K562 (cell line): Measurements from ENCODE around the gene TMEM252. TPM values are rescaled to one million over a fixed set of nuclear protein-coding genes. Genes with fewer than 3 reads are reported as not detected.

Experiments used
- ATAC-seq: fragments of 200-7000 bp; cut with Tn5 transposase; 3 replicates; pipeline ENCODE4 v1.9.1; 2020; ENCODE audit warnings: moderate library complexity
- BruUV-seq: library from RNA; stranded (reverse); fragments of 400-500 nt; replicated peaks from 2 replicates; lab custom pipeline; 2021; lab: Mats Ljungman, UMichigan
- CTCF ChIA-PET: fragments of 300-600 bp; formaldehyde crosslinking; extraction: SDS; loops from one replicate; lab custom pipeline; 2021; ENCODE audit warnings: low intra/inter-chr PET ratio; lab: Yijun Ruan, JAX
- POLR2A ChIA-PET: fragments of 300-600, 350-650 bp; sonication (Branson Sonifier 250); formaldehyde crosslinking; extraction: SDS; loops from one replicate; lab custom pipeline; 2021; ENCODE audit warnings: antibody characterized with exemption, inconsistent platforms; lab: Yijun Ruan, JAX
- DNase-seq, 4 experiments: peaks; one replicate each; pipeline versions ENCODE4 v3.0.0 to v3.0.0-alpha.2; 2011 to 2018; ENCODE audit warnings: low spot score in 3 of 4, mixed read lengths in 3 of 4; ENCODE audit errors: extremely low read depth in 1 of 4
- FAIRE-seq: peaks from 2 replicates; lab custom pipeline; 2011; peaks lifted over from hg19 to GRCh38; lab: Jason Lieb, UNC
- H2AFZ ChIP-seq: 2 replicates; pipeline ENCODE4 v1.6.0; 2011; ENCODE audit warnings: low read depth, low read length, control low read depth, inconsistent platforms
- H3K27ac ChIP-seq: fragments of 200-600 bp; 3 replicates; pipeline ENCODE4 v1.8.0; 2011; ENCODE audit warnings: low read depth, mild to moderate bottlenecking, control low read depth, inconsistent platforms, low read length, moderate library complexity, mixed read lengths; ENCODE audit errors: extremely low read depth
- H3K27me3 ChIP-seq, 2 experiments: fragments of 300-600 bp in 1 of 2; 2 replicates in 1 of 2; 3 replicates in 1 of 2; pipeline versions ENCODE4 v1.6.0 to v1.8.0; 2011; ENCODE audit warnings: inconsistent platforms in 2 of 2, low read length in 2 of 2, mild to moderate bottlenecking in 1 of 2, mixed read lengths in 1 of 2, moderate library complexity in 1 of 2; ENCODE audit not compliant: control insufficient read depth in 2 of 2, insufficient read depth in 2 of 2
- H3K36me3 ChIP-seq: fragments of 300-600 bp; 3 replicates; pipeline ENCODE4 v1.8.0; 2011; ENCODE audit warnings: mild to moderate bottlenecking, low read length, inconsistent platforms; ENCODE audit not compliant: control insufficient read depth, insufficient read depth
- H3K4me1 ChIP-seq, 2 experiments: fragments of 200-600 bp in 1 of 2; replicated peaks in 1 of 2; 2 replicates in 1 of 2; 3 replicates in 1 of 2; pipeline versions ENCODE4 v1.5.1 to v1.8.0; 2011; ENCODE audit warnings: inconsistent platforms in 2 of 2, low read length in 2 of 2, mild to moderate bottlenecking in 1 of 2, mixed read lengths in 1 of 2, moderate library complexity in 1 of 2; ENCODE audit not compliant: control insufficient read depth in 2 of 2, insufficient read depth in 2 of 2
- H3K4me2 ChIP-seq: 2 replicates; pipeline ENCODE4 v1.6.1; 2011; ENCODE audit warnings: low read length, control low read depth, inconsistent platforms, mixed read lengths; ENCODE audit not compliant: insufficient read depth
- H3K4me3 ChIP-seq: fragments of 200-600 bp; sonication (generic), shearing (Covaris generic); 2 replicates; pipeline ENCODE4 v1.5.1; 2016; ENCODE audit warnings: control low read depth, inconsistent platforms
- H3K79me2 ChIP-seq: fragments of 200-600 bp; 3 replicates; pipeline ENCODE4 v1.8.0; 2011; ENCODE audit warnings: low read length, inconsistent platforms; ENCODE audit not compliant: control insufficient read depth, insufficient read depth
- H3K9ac ChIP-seq, 2 experiments: 2 replicates each; pipeline versions ENCODE4 v1.6.0 to v1.6.1; 2011; ENCODE audit warnings: low read depth in 2 of 2, low read length in 2 of 2, control low read depth in 1 of 2, inconsistent platforms in 1 of 2, mild to moderate bottlenecking in 1 of 2, mixed read lengths in 1 of 2; ENCODE audit not compliant: insufficient read depth in 1 of 2
- H3K9me1 ChIP-seq: one replicate; pipeline ENCODE4 v1.6.0; 2011; ENCODE audit warnings: inconsistent platforms, mild to moderate bottlenecking, low read length, moderate library complexity; ENCODE audit not compliant: control insufficient read depth, insufficient read depth
- H3K9me3 ChIP-seq: replicated peaks from 2 replicates; pipeline ENCODE4 v1.5.1; 2011; ENCODE audit warnings: low read depth, low read length, inconsistent platforms; ENCODE audit not compliant: control insufficient read depth, insufficient read depth
- H4K20me1 ChIP-seq: replicated peaks from 2 replicates; pipeline ENCODE4 v1.6.1; 2011; ENCODE audit warnings: low read length, inconsistent platforms, mixed read lengths; ENCODE audit not compliant: control insufficient read depth, insufficient read depth
- CREM ChIP-seq: IDR thresholded peaks from 2 replicates; pipeline ENCODE4 v1.6.1; 2014; ENCODE audit warnings: antibody characterized with exemption, low read depth
- HDAC1 ChIP-seq, 2 experiments: fragments of 450-650 bp; IDR thresholded peaks; 2 replicates each; pipeline ENCODE4 v1.6.1; 2016 to 2017; ENCODE audit warnings: inconsistent platforms in 1 of 2, mild to moderate bottlenecking in 1 of 2, moderate library complexity in 1 of 2
- MAFF ChIP-seq: IDR thresholded peaks from 2 replicates; pipeline ENCODE4 v1.6.1; 2012; ENCODE audit warnings: low read length, improper control_type of control experiment
- RFX7 ChIP-seq: fragments of 250-450 bp; sonication (Bioruptor Pico); IDR thresholded peaks from 2 replicates; pipeline ENCODE4 v1.5.1; 2021; ENCODE audit warnings: mild to moderate bottlenecking
- SMAD3 ChIP-seq: fragments of 450-650 bp; formaldehyde crosslinking; conservative IDR thresholded peaks from 2 replicates; pipeline ENCODE4 v1.4.0; 2020; ENCODE audit warnings: mild to moderate bottlenecking
- XRCC3 ChIP-seq: fragments of 450-650 bp; IDR thresholded peaks from 2 replicates; pipeline ENCODE4 v1.6.1; 2017; ENCODE audit warnings: mild to moderate bottlenecking, moderate library complexity
- ZNF133 ChIP-seq: fragments of 250-450 bp; sonication (Bioruptor Pico); IDR thresholded peaks from 2 replicates; pipeline ENCODE4 v1.4.0; 2020; ENCODE audit warnings: mild to moderate bottlenecking
- ZNF324 ChIP-seq: fragments of 250-450 bp; sonication (Bioruptor Pico); IDR thresholded peaks from 2 replicates; pipeline ENCODE4 v1.4.0; 2020; ENCODE audit warnings: mild to moderate bottlenecking
- ZNF354B ChIP-seq: fragments of 250-450 bp; sonication (Bioruptor Pico); IDR thresholded peaks from 2 replicates; pipeline ENCODE4 v1.4.0; 2020
- WGBS: fragments of 100-300 bp; shearing (Covaris generic); methylation state at CpG from one replicate; pipeline ENCODE4 v1.1.6; 2016; ENCODE audit warnings: low coverage, mixed read lengths; ENCODE audit not compliant: insufficient coverage; ENCODE audit errors: missing lambda C conversion rate; 5-methylcytosine and 5-hydroxymethylcytosine counted together
- in situ Hi-C: fragments of 300-500 bp; cut with MboI; formaldehyde crosslinking; loops from 4 replicates; pipeline ENCODE4 v1.15.0; 2018; ENCODE audit warnings: inconsistent platforms, mixed read lengths
- intact Hi-C: fragments of 100-400 bp; cut with micrococcal nuclease; formaldehyde crosslinking; loops from 2 replicates; pipeline ENCODE4 v1.14.2; 2022
- polyA plus RNA-seq, 8 experiments: library from polyadenylated mRNA; depleted of rRNA in 4 of 8; stranded (reverse) in 5 of 8; unstranded in 3 of 8; fragments of >200 nt; fragmentation: Nextera tagmentation in 2 of 8; fragmentation: Illumina TruSeq in 1 of 8; extraction: Ambion mirVana in 2 of 8; extraction: Trizol in 1 of 8; gene quantifications; 2 replicates each; pipeline versions ENCODE4 v1.2.1 to v1.2.3, GENCODE V29; 2011 to 2014; ENCODE audit warnings: inconsistent platforms in 1 of 8, missing spikeins in 1 of 8
- total RNA-seq, 7 experiments: library from RNA; depleted of rRNA in 6 of 7; stranded (reverse); fragments of >200 nt in 6 of 7; fragmentation: Illumina TruSeq in 2 of 7; extraction: Trizol in 2 of 7; gene quantifications; 2 replicates each; pipeline versions ENCODE4 v1.2.1 to v1.2.3, GENCODE V29; 2011 to 2021; ENCODE audit warnings: low replicate concordance in 1 of 7
- TF ChIP-seq, protein P1 (sequence below): fragments of 450-650 bp; IDR thresholded peaks from 2 replicates; pipeline ENCODE4 v1.6.1; 2017; ENCODE audit warnings: antibody characterized with exemption
- TF ChIP-seq, protein P2 (sequence below), 2 experiments: fragments of 450-650 bp in 1 of 2; IDR thresholded peaks; 2 replicates each; pipeline ENCODE4 v1.6.1; 2011 to 2017; ENCODE audit warnings: low read depth in 2 of 2, antibody characterized with exemption in 1 of 2, borderline replicate concordance in 1 of 2, low read length in 1 of 2, mild to moderate bottlenecking in 1 of 2, mixed read lengths in 1 of 2; ENCODE audit not compliant: control insufficient read depth in 1 of 2
- TF ChIP-seq, protein P3 (sequence below): fragments of 250-450 bp; sonication (Bioruptor Pico); IDR thresholded peaks from 2 replicates; pipeline ENCODE4 v1.5.0; 2022; ENCODE audit warnings: mild to moderate bottlenecking
- TF ChIP-seq, protein P4 (sequence below): fragments of 450-650 bp; IDR thresholded peaks from 2 replicates; pipeline ENCODE4 v1.6.1; 2016; ENCODE audit warnings: antibody characterized with exemption

Gene TMEM252
- total and polyA plus RNA-seq, 9 of the 15 experiments (the other 6 are each of a cell fraction or from before 2014, with no cell fraction given): not detected

DNA sequence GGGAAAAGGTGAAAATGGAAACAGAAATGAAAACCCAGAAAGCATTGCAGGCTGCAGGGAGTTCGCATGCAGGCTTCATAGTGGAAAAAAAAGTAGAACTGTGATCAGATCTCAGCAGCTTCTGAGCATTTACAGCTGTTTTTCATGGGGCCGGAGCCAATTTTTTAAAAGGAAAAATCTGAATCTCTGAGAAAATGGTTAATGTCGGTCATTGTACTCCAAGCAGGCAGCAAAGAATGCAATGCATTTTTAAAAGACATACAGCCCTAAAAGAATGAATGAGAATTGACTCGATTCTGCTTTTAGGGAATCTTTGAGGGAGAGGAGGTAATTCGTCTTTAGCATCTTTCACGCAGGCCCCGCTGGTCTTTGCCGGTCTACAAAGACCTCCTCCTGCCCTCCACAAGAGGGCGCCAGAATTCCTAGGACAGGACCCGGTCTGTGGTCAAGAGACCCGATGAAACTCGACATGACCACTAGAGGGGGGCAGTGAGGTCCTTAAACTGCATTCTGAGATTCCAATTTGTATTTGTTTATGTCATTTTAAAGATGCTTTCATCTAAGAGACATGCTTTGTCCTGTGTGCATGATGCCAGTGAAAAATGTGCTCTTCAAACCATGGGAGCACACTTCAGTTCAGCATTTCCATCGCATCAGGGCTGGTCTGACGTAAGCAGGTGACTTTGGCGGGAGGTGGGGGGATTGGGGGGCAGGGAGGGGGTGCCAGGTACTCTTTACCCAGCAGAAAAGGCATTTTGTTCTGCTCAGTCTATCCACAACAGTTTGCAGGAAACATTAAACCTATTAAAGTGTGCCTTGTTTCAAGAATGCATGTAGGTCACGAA lies 43.7 kb upstream of the TMEM252 start:
- CTCF ChIA-PET: interaction anchor here (0.6 to 3.3 kb wide), 8 partner anchors 101 to 609 kb away, joined by 3 to 27 read pairs (median 7); no protein-coding TSS in a partner anchor
- H3K4me1 ChIP-seq: no peaks in the 10 kb centered on the region; a peak in 1 of 5 replicates
- TF ChIP-seq, protein P1, sequence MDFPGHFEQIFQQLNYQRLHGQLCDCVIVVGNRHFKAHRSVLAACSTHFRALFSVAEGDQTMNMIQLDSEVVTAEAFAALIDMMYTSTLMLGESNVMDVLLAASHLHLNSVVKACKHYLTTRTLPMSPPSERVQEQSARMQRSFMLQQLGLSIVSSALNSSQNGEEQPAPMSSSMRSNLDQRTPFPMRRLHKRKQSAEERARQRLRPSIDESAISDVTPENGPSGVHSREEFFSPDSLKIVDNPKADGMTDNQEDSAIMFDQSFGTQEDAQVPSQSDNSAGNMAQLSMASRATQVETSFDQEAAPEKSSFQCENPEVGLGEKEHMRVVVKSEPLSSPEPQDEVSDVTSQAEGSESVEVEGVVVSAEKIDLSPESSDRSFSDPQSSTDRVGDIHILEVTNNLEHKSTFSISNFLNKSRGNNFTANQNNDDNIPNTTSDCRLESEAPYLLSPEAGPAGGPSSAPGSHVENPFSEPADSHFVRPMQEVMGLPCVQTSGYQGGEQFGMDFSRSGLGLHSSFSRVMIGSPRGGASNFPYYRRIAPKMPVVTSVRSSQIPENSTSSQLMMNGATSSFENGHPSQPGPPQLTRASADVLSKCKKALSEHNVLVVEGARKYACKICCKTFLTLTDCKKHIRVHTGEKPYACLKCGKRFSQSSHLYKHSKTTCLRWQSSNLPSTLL: no peak
- TF ChIP-seq, protein P2, sequence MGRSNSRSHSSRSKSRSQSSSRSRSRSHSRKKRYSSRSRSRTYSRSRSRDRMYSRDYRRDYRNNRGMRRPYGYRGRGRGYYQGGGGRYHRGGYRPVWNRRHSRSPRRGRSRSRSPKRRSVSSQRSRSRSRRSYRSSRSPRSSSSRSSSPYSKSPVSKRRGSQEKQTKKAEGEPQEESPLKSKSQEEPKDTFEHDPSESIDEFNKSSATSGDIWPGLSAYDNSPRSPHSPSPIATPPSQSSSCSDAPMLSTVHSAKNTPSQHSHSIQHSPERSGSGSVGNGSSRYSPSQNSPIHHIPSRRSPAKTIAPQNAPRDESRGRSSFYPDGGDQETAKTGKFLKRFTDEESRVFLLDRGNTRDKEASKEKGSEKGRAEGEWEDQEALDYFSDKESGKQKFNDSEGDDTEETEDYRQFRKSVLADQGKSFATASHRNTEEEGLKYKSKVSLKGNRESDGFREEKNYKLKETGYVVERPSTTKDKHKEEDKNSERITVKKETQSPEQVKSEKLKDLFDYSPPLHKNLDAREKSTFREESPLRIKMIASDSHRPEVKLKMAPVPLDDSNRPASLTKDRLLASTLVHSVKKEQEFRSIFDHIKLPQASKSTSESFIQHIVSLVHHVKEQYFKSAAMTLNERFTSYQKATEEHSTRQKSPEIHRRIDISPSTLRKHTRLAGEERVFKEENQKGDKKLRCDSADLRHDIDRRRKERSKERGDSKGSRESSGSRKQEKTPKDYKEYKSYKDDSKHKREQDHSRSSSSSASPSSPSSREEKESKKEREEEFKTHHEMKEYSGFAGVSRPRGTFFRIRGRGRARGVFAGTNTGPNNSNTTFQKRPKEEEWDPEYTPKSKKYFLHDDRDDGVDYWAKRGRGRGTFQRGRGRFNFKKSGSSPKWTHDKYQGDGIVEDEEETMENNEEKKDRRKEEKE (IDR thresholded peaks at IDR 0.05; ENCODE audit: borderline replicate concordance in 1 of 2, control insufficient read depth in 1 of 2, low read depth in 2 of 2, low read length in 1 of 2): no peak
- TF ChIP-seq ZNF324 (CRISPR knock-in tag) (no peak), MAFF (no peak), XRCC3 (no peak), ZNF133 (CRISPR knock-in tag) (no peak), ZNF354B (no peak), CREM (no peak), SMAD3 (CRISPR knock-in tag) (no peak), HDAC1 (IDR thresholded peaks at IDR 0.05) (no peak), RFX7 (CRISPR knock-in tag) (no peak)
- TF ChIP-seq, protein P3, sequence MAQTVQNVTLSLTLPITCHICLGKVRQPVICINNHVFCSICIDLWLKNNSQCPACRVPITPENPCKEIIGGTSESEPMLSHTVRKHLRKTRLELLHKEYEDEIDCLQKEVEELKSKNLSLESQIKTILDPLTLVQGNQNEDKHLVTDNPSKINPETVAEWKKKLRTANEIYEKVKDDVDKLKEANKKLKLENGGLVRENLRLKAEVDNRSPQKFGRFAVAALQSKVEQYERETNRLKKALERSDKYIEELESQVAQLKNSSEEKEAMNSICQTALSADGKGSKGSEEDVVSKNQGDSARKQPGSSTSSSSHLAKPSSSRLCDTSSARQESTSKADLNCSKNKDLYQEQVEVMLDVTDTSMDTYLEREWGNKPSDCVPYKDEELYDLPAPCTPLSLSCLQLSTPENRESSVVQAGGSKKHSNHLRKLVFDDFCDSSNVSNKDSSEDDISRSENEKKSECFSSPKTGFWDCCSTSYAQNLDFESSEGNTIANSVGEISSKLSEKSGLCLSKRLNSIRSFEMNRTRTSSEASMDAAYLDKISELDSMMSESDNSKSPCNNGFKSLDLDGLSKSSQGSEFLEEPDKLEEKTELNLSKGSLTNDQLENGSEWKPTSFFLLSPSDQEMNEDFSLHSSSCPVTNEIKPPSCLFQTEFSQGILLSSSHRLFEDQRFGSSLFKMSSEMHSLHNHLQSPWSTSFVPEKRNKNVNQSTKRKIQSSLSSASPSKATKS (CRISPR knock-in tag): no peak
- TF ChIP-seq, protein P4, sequence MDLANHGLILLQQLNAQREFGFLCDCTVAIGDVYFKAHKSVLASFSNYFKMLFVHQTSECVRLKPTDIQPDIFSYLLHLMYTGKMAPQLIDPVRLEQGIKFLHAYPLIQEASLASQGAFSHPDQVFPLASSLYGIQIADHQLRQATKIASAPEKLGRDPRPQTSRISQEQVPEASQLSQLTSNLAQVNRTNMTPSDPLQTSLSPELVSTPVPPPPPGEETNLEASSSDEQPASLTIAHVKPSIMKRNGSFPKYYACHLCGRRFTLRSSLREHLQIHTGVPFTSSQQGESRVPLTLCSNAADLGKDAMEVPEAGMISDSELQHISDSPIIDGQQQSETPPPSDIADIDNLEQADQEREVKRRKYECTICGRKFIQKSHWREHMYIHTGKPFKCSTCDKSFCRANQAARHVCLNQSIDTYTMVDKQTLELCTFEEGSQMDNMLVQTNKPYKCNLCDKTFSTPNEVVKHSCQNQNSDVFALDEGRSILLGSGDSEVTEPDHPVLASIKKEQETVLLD: no peak

More for the DNA sequence above, 43.7 kb upstream of the TMEM252 start:
- H3K36me3 ChIP-seq: no peaks in the 10 kb centered on the region
- POLR2A ChIA-PET: no interaction called here
- BruUV-seq: no TSS peak
- H3K79me2 ChIP-seq: no peaks in the 10 kb centered on the region
- no peaks in the 10 kb centered on the region for H3K9me1 ChIP-seq
- no peak overlapping the region for H3K27ac ChIP-seq
- 14% methylated on average over 16 of the region's 16 CpGs for WGBS
- no peaks in the 10 kb centered on the region for H4K20me1 ChIP-seq
- H3K9me3 ChIP-seq: no peaks in the 10 kb centered on the region
- peak overlapping the region; percentile 8; the same call in 1 of the 2 replicates for H3K4me2 ChIP-seq
- H3K9ac ChIP-seq: no peak overlapping the region
- in situ Hi-C loops (loop anchor here (5.0 kb wide), 4 partner anchors 103 to 443 kb away; no protein-coding TSS in a partner anchor), intact Hi-C loops (loop anchor here (1.0 to 5.0 kb wide), 6 partner anchors 101 to 608 kb away; no protein-coding TSS in a partner anchor)
- FAIRE-seq (peak; percentile 98), DNase-seq (peak; percentile 81 to 92 (median 88)), ATAC-seq (peak; percentile 98)
- no peak overlapping the region for H3K4me3 ChIP-seq
- no peak overlapping the region for H2AFZ ChIP-seq
- H3K27me3 ChIP-seq: no peaks in the 10 kb centered on the region; a peak in 1 of 5 replicates
